A673 (cell line): Measurements from ENCODE around the gene STARD7.
"Not testable (repeated sequence)": the region's sequence is repeated elsewhere in the genome, so short reads cannot be mapped to it uniquely, and the experiment has no call there.

ENCODE experiments used
- CTCF ChIP-seq: fragments of 300-800, 200-600 bp; sonication (generic); conservative IDR thresholded peaks from 2 replicates; pipeline ENCODE4 v1.5.1; 2017; ENCODE audit warnings: low read depth, mild to moderate bottlenecking, antibody characterized with exemption, low read length, moderate library complexity, mixed read lengths
- EZH2 ChIP-seq: fragments of 200-600 bp; sonication (generic); IDR thresholded peaks from 2 replicates; pipeline ENCODE4 v1.6.1; 2017; ENCODE audit warnings: borderline replicate concordance, low read depth, mild to moderate bottlenecking, mixed read lengths, antibody characterized with exemption, low read length; ENCODE audit not compliant: poor library complexity, severe bottlenecking

DNA sequence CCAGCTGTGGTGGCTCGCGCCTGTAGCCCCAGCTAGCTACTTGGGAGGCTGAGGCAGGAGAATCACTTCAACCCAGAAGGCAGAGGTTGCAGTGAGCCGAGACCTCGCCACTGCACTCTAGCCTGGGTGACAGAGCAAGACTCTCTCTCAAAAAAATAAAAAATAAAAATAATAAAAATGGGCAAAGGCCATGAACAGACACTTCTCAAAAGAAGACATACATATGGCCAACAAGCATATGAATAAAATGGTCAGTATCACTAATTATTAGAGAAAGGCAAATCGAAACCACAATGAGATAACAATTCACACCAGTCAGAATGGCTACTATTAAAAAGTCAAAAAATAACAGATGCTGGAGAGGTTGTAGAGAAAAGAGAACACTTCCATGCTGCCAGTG is 48.3 kb downstream of the STARD7 start:
- not testable (repeated sequence) for TF ChIP-seq EZH2, CTCF
